Measurements from ENCODE around the gene MRPL4.

Gene MRPL4

DNA sequence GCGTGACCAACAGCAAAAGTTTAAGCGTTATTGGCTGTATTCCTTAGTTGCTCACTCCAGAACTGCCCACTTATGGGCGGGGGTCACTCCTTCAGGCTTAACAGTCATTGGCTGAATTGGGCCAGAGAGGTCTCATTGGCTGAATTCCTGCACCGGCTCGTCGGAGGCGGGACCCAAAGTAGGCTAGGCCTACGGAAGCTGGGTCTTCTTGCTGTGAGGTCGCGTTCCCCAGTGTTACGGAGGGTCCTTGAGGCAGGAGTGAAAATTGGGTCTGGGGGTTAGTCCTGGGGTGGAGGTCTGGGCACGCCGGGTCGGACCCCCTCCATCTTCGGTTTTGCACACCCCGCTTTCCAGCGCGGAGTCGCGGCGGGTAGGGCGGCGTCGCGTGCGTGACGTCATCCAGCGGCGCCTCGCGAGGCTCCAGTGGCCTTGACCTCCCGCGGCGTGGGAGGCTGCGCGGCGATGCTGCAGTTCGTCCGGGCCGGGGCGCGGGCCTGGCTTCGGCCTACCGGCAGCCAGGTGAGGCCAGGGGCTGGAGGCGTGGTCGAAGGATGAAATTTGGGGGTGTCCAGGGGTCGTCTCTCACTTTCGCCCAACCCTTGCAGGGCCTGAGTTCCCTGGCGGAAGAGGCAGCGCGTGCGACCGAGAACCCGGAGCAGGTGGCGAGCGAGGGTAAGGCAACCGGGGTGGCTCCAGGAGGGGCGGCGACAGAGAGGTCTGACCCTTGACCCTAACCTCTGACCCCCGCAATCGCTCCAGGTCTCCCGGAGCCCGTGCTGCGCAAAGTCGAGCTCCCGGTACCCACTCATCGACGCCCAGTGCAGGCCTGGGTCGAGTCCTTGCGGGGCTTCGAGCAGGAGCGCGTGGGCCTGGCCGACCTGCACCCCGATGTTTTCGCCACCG, at the start of gene MRPL4:
TSS of gene MRPL4 (plus strand) at position 423 of the 903 bp plus-strand sequence. CDS start at position 463, 40 bp downstream.
- DNase-seq (ENCODE audit: low spot score): peak; percentile 100

DNA sequence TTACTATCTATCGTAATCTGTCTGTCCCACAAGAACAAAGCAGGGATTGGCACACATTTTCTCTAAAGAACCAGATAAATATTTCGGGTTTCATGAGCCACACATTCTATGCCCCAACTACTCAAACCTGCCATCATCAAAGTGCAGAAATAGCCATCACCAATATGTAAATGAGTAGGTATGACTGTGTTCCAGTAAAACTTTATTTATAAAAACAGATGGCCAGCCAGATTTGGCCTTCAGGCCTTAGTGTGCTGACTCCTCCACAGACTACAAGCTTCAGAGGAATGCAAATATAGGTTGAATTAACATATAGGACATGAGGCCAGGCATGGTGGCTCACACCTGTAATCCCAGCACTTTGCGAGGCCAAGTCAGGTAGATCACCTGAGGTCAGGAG, 48.3 kb upstream of the MRPL4 start:
- DNase-seq (ENCODE audit: low spot score): no peak

DNA sequence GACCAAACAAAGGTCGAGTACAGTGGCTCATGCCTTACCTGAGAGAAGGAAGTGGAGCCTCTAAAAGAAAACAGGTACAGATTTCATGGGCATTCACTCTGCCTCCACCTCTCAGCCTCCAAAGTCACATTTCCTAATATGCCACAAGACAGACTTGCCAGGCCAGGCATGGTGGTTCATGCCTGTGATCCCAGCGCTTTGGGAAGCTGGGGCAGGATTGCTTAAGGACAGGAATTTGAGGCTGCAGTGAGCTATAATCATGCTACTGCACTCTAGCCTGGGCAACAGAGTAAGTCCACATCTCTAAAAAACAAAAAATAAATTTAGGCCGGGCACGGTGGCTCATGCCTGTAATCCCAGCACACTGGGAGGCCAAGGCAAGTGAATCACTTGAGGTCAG, 46.4 kb upstream of the MRPL4 start:
- no peak for DNase-seq (ENCODE audit: low spot score)

DNA sequence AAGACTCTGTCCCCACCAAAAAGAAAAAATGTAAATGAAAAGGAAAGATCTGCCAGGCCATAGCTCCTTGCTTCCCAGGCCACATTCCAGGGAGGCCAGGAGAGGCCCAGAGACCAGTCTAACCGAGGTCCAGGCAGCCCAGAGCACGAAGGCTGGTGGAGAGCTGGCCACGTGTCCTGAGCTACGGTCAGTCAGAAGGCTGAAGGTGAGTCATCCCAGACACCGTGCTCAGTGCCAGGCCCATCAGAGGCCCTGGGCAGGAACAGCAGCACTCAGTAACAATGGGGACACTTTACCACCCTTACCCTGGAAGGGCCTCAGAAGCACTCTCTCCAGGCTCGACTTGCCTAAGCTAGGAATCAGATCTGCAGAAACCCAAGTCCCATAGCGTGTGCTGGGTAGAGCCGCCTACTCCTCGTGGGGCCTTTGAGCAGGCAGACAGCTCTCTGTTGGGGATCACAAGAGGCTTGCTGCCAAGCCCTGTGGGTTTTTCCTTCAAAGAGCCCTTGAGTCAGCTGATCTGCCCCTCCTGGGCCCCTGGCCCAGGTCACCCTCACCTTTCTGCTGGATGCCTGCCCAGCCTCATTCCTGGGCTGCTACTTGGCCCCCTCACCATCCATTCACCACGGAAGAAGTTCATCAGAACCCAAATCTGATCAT, 45.7 kb upstream of the MRPL4 start:
- no peak for DNase-seq (ENCODE audit: low spot score)

DNA sequence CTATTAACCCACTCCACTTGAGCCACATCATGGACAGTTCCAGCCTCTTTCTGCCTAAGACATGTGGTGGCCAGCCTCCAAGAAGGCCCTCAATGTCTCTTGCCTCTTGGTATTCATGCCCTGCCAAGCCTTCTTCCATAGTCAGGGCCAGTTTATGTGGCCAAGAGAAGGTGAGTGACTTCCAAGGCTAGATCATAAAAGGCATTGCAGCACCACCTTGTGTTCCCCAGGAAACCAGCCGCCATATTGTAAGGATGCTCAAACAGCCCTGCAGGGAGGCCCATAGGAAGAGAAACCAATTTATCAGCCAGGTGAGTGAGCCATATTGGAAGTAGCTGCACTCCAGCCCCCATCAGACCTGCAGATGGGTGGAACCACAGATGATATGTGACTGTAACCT, 45.0 kb upstream of the MRPL4 start:
- DNase-seq (ENCODE audit: low spot score): no peak

DNA sequence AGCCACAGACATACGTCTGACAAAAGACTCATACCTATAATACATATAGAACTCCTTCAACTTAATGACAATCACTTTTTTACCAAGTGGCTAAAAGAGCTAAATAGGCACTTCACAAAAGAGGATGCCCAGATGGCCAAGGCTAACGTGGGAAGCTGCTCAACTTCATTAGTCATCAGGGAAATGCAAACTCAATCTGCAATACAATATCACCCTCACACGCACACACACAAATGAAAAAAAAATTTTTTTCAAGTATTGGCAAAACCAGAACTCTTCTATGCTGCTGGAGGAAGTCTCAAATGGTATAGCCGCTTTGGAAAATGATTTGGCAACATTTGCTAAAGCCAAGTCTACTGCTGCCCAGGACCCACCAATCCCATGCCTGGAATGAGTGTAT, 42.7 kb upstream of the MRPL4 start:
- no peak for DNase-seq (ENCODE audit: low spot score)

DNA sequence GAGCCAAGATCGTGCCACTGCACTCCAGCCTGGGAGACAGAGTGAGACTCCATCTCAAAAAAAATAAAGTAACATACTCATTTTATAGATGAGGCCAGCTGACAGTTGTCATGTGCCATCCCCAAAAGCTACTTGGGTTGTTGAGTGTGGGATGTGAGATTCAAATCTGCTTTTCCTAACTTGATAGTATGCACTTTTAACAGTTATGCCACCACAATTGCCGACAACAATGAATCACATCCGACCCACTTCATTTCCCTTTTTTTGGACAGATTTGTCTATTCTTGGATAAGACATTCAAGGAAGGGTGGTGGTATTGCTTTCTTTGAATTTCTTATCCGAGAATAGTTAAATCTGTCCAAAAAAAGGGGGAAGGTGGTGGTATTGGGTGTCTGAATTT, 41.0 kb upstream of the MRPL4 start:
- no peak for DNase-seq (ENCODE audit: low spot score)

DNA sequence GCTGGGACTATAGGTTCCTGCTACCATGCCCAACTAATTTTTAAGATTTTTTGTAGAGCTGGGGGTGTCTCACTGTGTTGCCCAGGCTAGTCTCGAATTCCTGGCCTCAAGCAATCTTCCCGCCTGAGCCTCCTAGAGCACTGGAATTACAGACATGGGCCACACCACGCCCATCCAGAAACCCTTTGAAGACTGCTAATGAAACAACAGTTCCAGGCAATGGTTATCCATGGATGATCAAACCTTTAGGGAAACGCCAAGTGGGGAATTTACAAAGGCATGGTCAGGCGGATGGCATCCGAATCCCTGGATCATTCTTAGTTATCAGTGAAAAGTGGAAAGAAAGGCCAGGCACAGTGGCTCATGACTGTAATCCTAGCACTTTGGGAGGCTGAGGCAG, 40.3 kb upstream of the MRPL4 start:
- no peak for DNase-seq (ENCODE audit: low spot score)

DNA sequence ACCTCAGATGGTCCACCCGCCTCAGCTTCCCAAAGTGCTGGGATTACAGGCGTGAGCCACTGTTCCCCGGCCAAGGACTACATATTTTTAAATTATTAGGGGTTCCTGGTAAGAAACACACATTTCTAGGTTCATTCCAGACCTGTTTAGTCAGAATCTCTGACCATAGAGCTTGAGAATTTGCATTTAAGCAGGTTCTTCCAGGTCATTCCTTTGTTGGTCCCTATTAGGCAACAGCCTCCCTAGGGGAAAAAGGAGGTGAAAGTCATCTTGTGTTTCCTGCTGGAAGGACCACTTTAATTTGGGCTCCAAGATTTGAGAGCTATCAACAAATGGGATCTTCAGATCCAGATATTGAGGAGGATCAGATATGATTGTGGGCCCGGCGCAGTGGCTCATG, 37.2 kb upstream of the MRPL4 start:
- DNase-seq (ENCODE audit: low spot score): no peak

DNA sequence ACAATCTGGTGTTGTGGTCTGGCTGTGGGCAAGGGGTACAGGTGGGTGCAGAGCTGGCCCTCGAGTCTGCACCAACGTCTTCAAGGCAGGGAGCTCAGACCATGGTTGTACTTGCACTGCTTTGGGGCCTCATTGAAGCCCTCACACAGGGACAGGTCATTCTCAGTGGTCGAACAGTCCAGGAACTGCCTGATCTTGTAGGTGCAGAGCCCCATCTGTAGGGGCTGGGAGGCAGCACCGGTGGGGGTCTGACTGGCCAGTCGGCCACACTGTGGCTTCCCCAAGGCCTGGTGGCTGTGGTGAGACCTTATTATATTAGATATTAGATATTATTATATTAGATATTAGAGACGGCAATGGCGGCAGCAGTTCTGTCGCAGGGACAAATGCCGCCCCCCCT, 34.9 kb upstream of the MRPL4 start:
- no peak for DNase-seq (ENCODE audit: low spot score)

DNA sequence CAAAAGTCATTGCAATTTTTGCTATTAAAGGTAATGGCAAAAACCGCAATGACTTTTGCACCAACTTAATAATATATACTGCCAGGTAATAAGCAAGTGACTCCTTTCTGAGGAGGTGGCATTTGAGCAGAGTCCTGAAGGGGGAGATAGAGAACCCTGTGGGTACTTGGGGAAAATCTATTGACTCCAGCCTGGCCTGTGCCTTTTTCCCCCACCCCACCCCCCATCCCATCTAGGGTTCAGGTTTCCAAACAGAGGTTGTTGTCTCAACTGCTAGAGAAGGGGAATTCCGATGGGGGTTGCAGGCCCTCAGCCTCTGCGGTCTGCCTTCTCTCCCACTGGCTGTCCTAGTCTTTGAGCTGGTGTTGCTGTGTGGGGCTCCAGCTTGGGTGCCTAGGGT, 32.3 kb upstream of the MRPL4 start:
- DNase-seq (ENCODE audit: low spot score): no peak

DNA sequence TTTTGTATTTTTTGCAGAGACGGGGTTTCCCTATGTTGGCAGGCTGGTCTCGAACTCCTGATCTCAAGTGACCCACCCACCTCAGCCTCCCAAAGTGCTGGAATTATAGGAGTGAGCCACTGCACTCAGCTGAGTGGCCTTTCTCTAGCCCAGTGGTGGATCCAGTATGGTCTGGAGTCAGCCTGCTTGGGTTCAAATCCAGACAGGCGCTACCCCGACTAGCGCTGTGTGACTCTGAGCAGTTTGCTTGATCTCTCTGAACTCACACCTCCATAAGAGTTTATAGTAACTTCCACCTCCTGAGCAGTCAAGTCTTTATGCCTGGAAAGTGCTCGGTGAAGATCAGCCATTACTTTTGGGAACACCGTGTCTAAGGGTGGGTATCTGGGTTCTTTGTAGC, 31.3 kb upstream of the MRPL4 start:
- no peak for DNase-seq (ENCODE audit: low spot score)

DNA sequence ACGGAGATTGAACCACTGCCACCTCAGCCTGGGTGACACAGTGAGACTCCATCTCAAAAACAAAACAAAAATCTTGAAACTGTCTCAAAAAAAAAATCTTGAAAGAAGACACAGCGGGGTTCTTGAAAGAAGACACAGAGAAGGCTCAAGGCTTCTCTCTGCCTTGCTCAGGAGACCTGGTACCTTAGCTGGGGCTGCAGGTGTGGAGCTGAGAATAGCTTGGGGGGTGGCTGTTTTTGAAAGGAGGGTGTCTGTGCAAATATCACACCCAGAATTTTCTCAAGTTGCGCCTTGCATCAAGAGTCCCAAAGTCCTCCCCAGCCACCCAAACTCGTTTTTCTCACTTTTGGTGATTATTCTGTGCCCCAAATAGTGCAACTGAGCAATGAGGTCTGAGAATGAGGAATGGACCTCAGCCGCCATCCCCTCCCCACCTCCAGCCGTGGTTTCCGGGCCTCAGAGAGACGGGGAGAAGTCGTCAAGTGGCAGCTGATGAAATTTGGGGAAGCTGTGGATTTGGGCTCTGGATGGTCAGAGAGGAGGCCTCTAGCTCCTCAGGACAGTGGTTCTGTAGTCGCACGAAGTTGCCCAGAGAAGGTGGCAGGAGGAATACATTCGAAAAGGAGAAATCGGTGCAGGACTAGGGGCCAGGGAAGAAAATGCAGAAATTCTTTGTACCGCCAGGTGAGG, 29.7 kb upstream of the MRPL4 start:
- DNase-seq (ENCODE audit: low spot score): peak; percentile 2

DNA sequence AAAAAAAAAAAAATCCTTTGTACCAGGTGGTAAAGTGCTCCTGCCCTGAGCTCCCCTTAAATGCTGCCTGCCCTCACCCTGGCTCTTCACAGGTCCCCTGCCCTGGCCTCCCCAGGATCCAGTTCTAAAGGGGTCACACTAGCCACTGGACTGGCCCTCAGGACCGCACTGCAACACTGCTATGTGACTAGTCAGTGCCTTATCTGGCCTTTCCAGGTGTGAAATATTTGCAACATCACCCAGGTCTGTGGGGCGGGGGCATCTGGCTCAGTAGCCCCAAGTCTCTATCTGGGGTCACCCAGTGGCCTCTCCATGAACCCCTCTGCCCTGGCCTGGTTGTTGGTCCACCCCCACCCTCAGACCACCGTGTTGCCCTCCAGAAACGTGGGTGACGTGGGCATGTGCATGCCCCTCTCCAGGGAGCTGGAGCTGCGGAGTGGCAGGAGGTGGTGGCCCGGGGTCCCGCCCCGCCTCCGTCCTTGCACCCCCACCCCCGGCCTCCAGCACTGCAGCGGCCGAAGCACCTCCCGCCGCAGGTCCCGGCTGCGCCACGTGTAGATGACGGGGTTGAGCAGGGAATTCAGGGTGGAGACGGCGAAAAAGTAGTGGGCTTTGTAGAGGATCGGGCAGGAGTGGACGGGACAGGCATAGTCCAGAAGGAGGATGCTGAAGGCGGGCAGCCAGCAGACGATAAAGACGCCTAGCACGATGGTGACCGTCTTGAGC, 28.4 kb upstream of the MRPL4 start:
- no peak for DNase-seq (ENCODE audit: low spot score)

DNA sequence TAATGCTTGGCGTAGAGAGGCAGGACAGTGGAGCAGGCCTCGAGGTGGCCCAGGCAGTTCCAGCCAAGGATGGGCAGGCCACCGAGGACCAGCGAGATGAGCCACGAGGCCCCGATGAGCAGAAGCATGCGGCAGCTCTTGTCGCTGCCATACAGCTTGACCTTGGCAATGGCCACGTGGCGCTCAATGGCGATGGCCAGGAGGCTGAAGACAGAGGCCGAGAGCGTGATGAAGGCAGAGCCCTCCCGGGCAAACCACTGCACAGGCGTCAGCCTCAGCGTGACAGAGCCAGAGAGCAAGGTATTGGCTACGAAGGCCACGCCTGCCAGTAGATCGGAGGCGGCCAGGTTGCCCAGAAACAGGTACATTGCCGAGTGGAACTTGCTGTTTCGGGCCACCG, 27.7 kb upstream of the MRPL4 start:
- no peak for DNase-seq (ENCODE audit: low spot score)

DNA sequence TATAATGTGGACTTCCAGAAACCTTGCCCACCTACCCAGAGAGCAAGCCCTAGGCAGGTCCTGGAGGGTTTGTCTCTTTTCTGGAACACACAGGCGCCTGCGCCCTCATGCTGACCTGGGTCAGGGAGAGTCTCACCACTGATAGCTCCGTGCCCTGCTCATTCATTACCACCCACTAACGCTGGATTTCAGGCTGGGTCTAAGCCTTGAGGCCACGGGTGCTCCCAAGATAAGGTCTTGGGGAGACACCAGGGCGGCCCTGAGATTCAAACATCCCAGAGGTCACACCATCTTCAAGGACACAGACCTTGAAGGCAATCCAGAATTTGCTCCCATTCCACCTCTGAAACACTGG, 26.0 kb upstream of the MRPL4 start:
- no peak for DNase-seq (ENCODE audit: low spot score)

DNA sequence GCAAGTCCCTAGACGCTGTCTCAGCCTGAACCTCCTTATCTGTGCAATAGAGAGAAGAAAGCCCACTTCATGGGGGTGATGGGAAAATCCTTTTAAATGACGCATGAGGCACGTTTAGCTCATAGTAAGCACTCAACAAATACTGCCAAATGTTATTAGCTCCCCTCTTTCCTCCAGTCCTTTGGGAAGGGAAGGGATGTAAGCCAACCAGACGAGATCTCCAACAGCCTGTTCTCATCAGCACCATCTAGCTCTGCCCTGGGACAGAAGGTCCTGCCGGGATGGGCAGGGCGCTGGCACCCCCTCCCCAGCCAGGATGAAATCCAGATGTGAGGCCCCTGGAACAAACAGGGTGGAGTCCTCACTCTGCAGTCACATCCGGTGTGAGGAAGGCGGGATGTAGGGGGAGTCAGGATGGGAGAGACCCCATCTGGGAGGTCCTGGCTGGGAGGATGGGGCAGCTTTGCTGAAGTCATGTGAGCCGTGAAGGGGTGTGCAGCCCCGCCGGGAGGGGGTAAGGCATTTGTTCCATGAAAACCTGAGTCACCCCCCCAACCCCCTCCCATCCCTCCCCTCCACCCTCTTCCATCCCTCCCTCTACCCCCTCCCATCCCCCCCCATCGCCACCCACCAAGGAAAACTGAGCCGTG, 25.5 kb upstream of the MRPL4 start:
- peak; percentile 44 for DNase-seq (ENCODE audit: low spot score)

DNA sequence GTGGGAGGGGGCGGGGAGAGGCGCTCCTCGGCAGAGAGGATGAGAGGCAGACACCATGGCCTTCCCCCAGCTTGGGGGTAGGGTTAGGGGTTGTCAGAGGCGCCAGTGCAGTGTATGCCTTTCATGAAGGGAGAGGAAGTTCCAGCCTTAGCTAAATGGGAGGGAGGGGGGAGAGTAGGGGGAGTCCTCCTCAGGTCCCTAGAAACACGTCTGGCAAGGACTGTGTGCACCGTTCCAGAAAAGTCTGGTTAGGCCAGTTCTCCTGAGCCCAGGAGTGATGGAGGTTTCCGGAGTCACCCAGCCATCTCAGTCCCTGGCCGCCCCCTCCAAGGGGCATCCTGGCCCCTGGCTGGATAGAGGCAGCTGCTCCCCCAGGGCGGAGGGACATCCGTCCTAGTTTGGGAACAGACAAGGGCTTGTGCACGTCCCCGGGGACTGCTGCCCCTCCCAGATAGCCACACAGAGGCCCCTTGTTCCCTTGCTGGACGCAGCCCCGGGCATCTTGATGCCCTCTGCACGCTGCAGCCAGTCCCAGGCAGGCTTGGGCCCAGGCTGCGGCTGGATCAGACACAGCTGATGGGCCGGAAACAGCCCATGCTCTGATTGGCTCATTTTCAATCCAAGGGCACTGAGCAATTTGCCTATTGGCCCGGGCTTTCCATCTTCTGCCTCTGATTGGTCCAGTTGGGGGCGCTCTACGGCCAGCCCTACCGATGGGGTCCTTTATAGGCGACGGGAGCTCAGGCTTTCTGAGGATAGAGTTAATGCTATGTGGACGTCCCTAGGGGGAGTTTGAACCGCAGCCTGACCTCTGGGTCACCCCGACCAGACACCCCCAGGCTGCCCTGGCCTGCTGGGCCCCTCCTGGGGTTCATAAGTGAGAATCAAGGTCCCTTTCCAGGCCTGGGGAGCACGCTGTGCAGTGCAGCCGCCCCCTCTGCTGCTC, 24.7 kb upstream of the MRPL4 start:
- DNase-seq (ENCODE audit: low spot score): peak; percentile 98

DNA sequence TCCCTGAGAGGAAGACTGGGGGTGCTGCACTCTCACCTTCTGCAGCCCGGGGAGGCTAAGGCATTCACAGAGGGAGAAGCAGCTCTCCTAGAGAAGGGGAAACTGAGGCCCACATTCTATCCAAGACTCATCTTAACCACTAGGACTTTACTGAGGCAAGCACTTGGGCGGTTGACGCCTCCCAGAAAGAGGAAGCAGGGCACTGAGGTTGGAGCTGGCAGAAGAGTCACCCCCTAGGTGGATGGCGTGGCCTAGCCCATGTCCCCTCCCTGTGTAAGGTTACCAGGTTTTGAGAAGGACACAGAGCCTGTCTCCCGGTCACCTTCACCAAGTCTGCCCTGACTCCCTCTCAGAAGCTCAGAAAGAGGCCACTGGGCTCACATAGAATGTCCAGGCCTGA, 23.6 kb upstream of the MRPL4 start:
- peak; percentile 6 for DNase-seq (ENCODE audit: low spot score)

DNA sequence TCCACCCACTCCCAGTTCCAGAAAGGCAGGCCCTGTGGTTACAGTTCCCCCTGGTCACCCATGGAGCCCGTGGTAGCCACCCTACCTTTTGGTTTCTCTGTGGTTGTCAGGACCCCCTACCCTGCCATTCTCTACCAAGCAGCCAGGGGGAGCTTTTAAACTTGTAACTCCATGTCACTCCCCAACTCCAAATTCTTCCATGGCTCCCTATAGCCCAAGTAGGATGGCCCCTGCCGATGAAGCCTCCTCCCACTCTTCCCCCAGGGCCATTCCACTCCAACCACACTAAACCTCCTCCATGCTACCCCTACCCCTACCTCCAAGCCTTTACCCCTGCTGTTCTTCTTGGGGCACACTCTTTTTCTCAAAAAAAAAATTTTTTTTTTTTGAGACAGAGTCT, 23.1 kb upstream of the MRPL4 start:
- peak; percentile 9 for DNase-seq (ENCODE audit: low spot score)
